ENCODE data around the gene CTNNA2. TPM values are rescaled to one million over a fixed set of nuclear protein-coding genes. Genes with fewer than 3 reads are reported as not detected.

CTNNA2 gene
- total RNA-seq, 5 donors from 2014 or later (not counting 1 experiment from before 2014, with no cell fraction given) = not detected

- no peaks in the 10 kb centered on the region for H3K4me1 ChIP-seq (ENCODE audit: control insufficient read depth in 1 of 2, extremely low read depth in 1 of 2, insufficient read depth in 2 of 2, low read length in 2 of 2)
- H3K4me3 Mint-ChIP-seq = no peak overlapping the region
- no peaks in the 10 kb centered on the region for H3K36me3 ChIP-seq (ENCODE audit: control insufficient read depth in 2 of 2, extremely low read depth in 1 of 2, insufficient read depth in 1 of 2, low read length in 1 of 2)
- no CpG with 5 or more reads among the region's 1 CpG for WGBS (ENCODE audit: insufficient coverage)
- no peak overlapping the region for H3K27ac Mint-ChIP-seq
- H3K27me3 Mint-ChIP-seq = no peaks in the 10 kb centered on the region
- no peaks in the 10 kb centered on the region for H3K36me3 Mint-ChIP-seq
- ATAC-seq (replicated peaks in 1 of 4) = no peak
- no peaks in the 10 kb centered on the region for H3K4me1 Mint-ChIP-seq
- no peak for DNase-seq
- peaks cover 5 to 11% (median 7%) of the 10 kb centered on the region in 3 donors for H3K9me3 Mint-ChIP-seq
- CTCF ChIA-PET = no interaction called here
- no peaks in the 10 kb centered on the region for H3K9me3 ChIP-seq
- H3K27me3 ChIP-seq (replicated peaks in 1 of 2; ENCODE audit: control insufficient read depth in 2 of 2, extremely low read depth in 1 of 2, insufficient read depth in 2 of 2, low read length in 1 of 2) = no peaks in the 10 kb centered on the region
- POLR2A ChIA-PET = no interaction called here
- H3K4me3 ChIP-seq (ENCODE audit: control insufficient read depth in 1 of 2, extremely low read depth in 1 of 2, low read length in 1 of 2) = no peak overlapping the region
- no peak overlapping the region for H3K27ac ChIP-seq (ENCODE audit: low read length)
These were observed 66.1 kb downstream of the CTNNA2 start for GRCh38 chr2:79578952-79579351.

- no peaks in the 10 kb centered on the region for H3K9me3 ChIP-seq
- no peaks in the 10 kb centered on the region for H3K4me1 Mint-ChIP-seq
- WGBS (ENCODE audit: insufficient coverage) = no CpG with 5 or more reads among the region's 6 CpGs
- H3K27ac ChIP-seq (ENCODE audit: low read length) = no peak overlapping the region
- ChIA-PET CTCF (no interaction called here), POLR2A (no interaction called here)
- H3K4me3 Mint-ChIP-seq = no peak overlapping the region
- H3K27me3 ChIP-seq (replicated peaks in 1 of 2; ENCODE audit: control insufficient read depth in 2 of 2, extremely low read depth in 1 of 2, insufficient read depth in 2 of 2, low read length in 1 of 2) = no peaks in the 10 kb centered on the region
- DNase-seq = no peak
- no peaks in the 10 kb centered on the region for H3K27me3 Mint-ChIP-seq
- H3K4me3 ChIP-seq (ENCODE audit: control insufficient read depth in 1 of 2, extremely low read depth in 1 of 2, low read length in 1 of 2) = no peak overlapping the region
- H3K4me1 ChIP-seq (ENCODE audit: control insufficient read depth in 1 of 2, extremely low read depth in 1 of 2, insufficient read depth in 2 of 2, low read length in 2 of 2) = no peaks in the 10 kb centered on the region
- H3K36me3 Mint-ChIP-seq = no peaks in the 10 kb centered on the region
- no peak for ATAC-seq (replicated peaks in 1 of 4)
- H3K27ac Mint-ChIP-seq = no peak overlapping the region
- H3K36me3 ChIP-seq (ENCODE audit: control insufficient read depth in 2 of 2, extremely low read depth in 1 of 2, insufficient read depth in 1 of 2, low read length in 1 of 2) = no peaks in the 10 kb centered on the region
- H3K9me3 Mint-ChIP-seq = peaks cover 4 to 11% (median 7%) of the 10 kb centered on the region in 3 donors
These were observed 67.3 kb downstream of the CTNNA2 start for GRCh38 chr2:79580175-79580574.

DNA sequence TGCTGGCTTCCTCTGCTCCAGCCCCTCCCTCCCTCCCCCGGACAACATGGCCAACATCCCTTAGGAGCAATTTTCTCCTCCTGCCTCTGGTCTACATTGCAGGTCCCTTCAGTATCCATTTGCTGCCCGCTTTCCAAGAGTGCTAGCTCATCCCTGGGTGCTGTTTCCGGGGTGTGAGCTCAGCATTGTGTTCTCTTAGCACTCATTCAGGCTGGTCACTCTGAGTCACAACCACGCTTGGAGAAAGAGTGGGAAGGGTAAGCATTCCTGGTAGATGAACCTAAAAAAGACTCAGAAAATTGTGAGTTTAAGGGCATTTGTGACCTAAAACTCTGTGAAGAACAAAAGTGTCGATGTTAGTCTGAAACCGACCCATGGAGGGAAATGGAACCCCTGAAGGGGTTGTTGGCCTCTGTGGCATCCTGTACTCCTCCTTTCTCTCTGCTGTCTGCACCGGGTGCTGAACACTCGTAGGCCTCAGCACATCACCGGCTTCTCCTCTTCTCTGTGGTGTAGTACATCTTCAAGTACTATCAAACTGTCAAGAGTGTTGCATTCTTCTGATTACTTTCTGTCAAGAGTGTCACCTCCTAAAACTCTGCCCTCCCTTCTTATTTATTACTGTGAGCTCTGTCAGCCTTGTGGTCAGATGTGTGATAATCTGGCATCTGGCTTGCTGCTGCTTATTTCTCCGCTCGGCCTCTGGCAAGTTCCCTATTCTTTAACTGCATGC is 73.0 kb downstream of the CTNNA2 start:
- no peak for DNase-seq
- ATAC-seq (replicated peaks in 1 of 4) = no peak
- no peaks in the 10 kb centered on the region for H3K27me3 ChIP-seq (replicated peaks in 1 of 2; ENCODE audit: control insufficient read depth in 2 of 2, extremely low read depth in 1 of 2, insufficient read depth in 2 of 2, low read length in 1 of 2)
- Mint-ChIP-seq H3K27me3 (no peaks in the 10 kb centered on the region), H3K36me3 (no peaks in the 10 kb centered on the region), H3K9me3 (peaks cover 15 to 24% (median 21%) of the 10 kb centered on the region in 3 donors), H3K4me1 (no peaks in the 10 kb centered on the region), H3K27ac (no peak overlapping the region), H3K4me3 (no peak overlapping the region)
- no peaks in the 10 kb centered on the region for H3K4me1 ChIP-seq (ENCODE audit: control insufficient read depth in 1 of 2, extremely low read depth in 1 of 2, insufficient read depth in 2 of 2, low read length in 2 of 2)
- H3K27ac ChIP-seq (ENCODE audit: low read length) = no peak overlapping the region
- peaks cover 2% of the 10 kb centered on the region for H3K9me3 ChIP-seq
- H3K36me3 ChIP-seq (ENCODE audit: control insufficient read depth in 2 of 2, extremely low read depth in 1 of 2, insufficient read depth in 1 of 2, low read length in 1 of 2) = no peaks in the 10 kb centered on the region
- H3K4me3 ChIP-seq (ENCODE audit: control insufficient read depth in 1 of 2, extremely low read depth in 1 of 2, low read length in 1 of 2) = no peak overlapping the region
- WGBS (ENCODE audit: insufficient coverage) = 60% methylated on average over 8 of the region's 11 CpGs
- POLR2A ChIA-PET = interaction anchor here in 1 of 2 donors (0.7 kb wide), 1 partner anchor 1116 kb away, joined by 3 read pairs; no protein-coding TSS in a partner anchor
- CTCF ChIA-PET = no interaction called here

- no CpG with 5 or more reads among the region's 1 CpG for WGBS (ENCODE audit: insufficient coverage)
- no peaks in the 10 kb centered on the region for H3K4me1 ChIP-seq (ENCODE audit: control insufficient read depth in 1 of 2, extremely low read depth in 1 of 2, insufficient read depth in 2 of 2, low read length in 2 of 2)
- no peak overlapping the region for H3K4me3 Mint-ChIP-seq
- no peaks in the 10 kb centered on the region for H3K36me3 Mint-ChIP-seq
- peaks cover 7 to 24% (median 20%) of the 10 kb centered on the region in 3 donors for H3K9me3 Mint-ChIP-seq
- no peaks in the 10 kb centered on the region for H3K27me3 ChIP-seq (replicated peaks in 1 of 2; ENCODE audit: control insufficient read depth in 2 of 2, extremely low read depth in 1 of 2, insufficient read depth in 2 of 2, low read length in 1 of 2)
- H3K27me3 Mint-ChIP-seq = no peaks in the 10 kb centered on the region
- CTCF ChIA-PET = no interaction called here
- POLR2A ChIA-PET = no interaction called here
- H3K9me3 ChIP-seq = peaks cover 4% of the 10 kb centered on the region
- H3K4me3 ChIP-seq (ENCODE audit: control insufficient read depth in 1 of 2, extremely low read depth in 1 of 2, low read length in 1 of 2) = no peak overlapping the region
- no peaks in the 10 kb centered on the region for H3K36me3 ChIP-seq (ENCODE audit: control insufficient read depth in 2 of 2, extremely low read depth in 1 of 2, insufficient read depth in 1 of 2, low read length in 1 of 2)
- DNase-seq (no peak), ATAC-seq (replicated peaks in 1 of 4) (no peak)
- H3K27ac ChIP-seq (ENCODE audit: low read length) = no peak overlapping the region
- no peak overlapping the region for H3K27ac Mint-ChIP-seq
- no peaks in the 10 kb centered on the region for H3K4me1 Mint-ChIP-seq
These were observed 78.4 kb downstream of the CTNNA2 start for GRCh38 chr2:79591281-79591680.

DNA sequence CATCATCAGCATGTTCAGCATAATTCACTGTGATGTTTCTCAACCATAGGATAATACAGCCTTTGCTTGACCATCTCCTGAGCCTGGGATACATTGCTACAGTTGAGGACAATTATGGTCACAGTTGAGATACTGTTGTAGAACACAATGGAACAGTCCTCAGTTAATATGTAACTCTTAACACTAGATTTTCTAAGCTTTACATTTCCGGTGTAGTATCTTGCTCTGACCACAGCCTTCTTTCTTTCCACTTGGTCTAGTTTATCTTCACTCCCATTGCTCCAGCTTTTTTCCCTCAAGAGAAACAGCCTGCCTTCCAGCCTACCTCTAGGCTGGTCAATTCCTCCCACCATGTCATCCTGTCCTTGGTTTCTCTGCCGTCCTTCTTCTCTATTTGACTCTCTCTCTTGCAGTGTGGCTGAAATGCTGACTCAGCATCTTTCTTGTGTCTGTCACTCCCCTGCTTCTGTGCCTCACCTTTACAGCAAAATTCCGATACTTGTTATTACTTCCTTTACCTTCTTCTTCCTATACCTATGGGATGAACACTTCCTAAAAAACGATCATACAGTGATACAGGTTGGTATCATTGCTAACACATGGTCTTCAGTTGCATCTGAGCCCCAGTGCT is 80.5 kb downstream of the CTNNA2 start:
- H3K9me3 ChIP-seq = peaks cover 4% of the 10 kb centered on the region
- Mint-ChIP-seq H3K27me3 (no peaks in the 10 kb centered on the region), H3K36me3 (no peaks in the 10 kb centered on the region), H3K4me3 (no peak overlapping the region), H3K4me1 (no peaks in the 10 kb centered on the region), H3K27ac (no peak overlapping the region), H3K9me3 (peaks cover 4 to 15% (median 13%) of the 10 kb centered on the region in 3 donors)
- no peak for ATAC-seq (replicated peaks in 1 of 4)
- H3K36me3 ChIP-seq (ENCODE audit: control insufficient read depth in 2 of 2, extremely low read depth in 1 of 2, insufficient read depth in 1 of 2, low read length in 1 of 2) = no peaks in the 10 kb centered on the region
- no peaks in the 10 kb centered on the region for H3K4me1 ChIP-seq (ENCODE audit: control insufficient read depth in 1 of 2, extremely low read depth in 1 of 2, insufficient read depth in 2 of 2, low read length in 2 of 2)
- no peak overlapping the region for H3K27ac ChIP-seq (ENCODE audit: low read length)
- ChIA-PET POLR2A (no interaction called here), CTCF (interaction anchor here in 1 of 2 donors (0.6 kb wide), 1 partner anchor 17 kb away, joined by 3 read pairs; no protein-coding TSS in a partner anchor)
- H3K27me3 ChIP-seq (replicated peaks in 1 of 2; ENCODE audit: control insufficient read depth in 2 of 2, extremely low read depth in 1 of 2, insufficient read depth in 2 of 2, low read length in 1 of 2) = no peaks in the 10 kb centered on the region
- WGBS (ENCODE audit: insufficient coverage) = 96% methylated on average over 2 of the region's 4 CpGs
- no peak for DNase-seq
- no peak overlapping the region for H3K4me3 ChIP-seq (ENCODE audit: control insufficient read depth in 1 of 2, extremely low read depth in 1 of 2, low read length in 1 of 2)

GRCh38 chr2:79596403-79596802 is 83.6 kb downstream of the CTNNA2 start:
- Histone ChIP-seq H3K36me3 (ENCODE audit: control insufficient read depth in 2 of 2, extremely low read depth in 1 of 2, insufficient read depth in 1 of 2, low read length in 1 of 2) (no peaks in the 10 kb centered on the region), H3K27ac (ENCODE audit: low read length) (no peak overlapping the region), H3K9me3 (peaks cover 2% of the 10 kb centered on the region), H3K27me3 (replicated peaks in 1 of 2; ENCODE audit: control insufficient read depth in 2 of 2, extremely low read depth in 1 of 2, insufficient read depth in 2 of 2, low read length in 1 of 2) (no peaks in the 10 kb centered on the region), H3K4me1 (ENCODE audit: control insufficient read depth in 1 of 2, extremely low read depth in 1 of 2, insufficient read depth in 2 of 2, low read length in 2 of 2) (no peaks in the 10 kb centered on the region), H3K4me3 (ENCODE audit: control insufficient read depth in 1 of 2, extremely low read depth in 1 of 2, low read length in 1 of 2) (no peak overlapping the region)
- WGBS (ENCODE audit: insufficient coverage) = 100% methylated on average over 1 of the region's 3 CpGs
- H3K36me3 Mint-ChIP-seq = no peaks in the 10 kb centered on the region
- ATAC-seq (replicated peaks in 1 of 4) = no peak
- peaks cover 6 to 13% (median 10%) of the 10 kb centered on the region in 3 donors for H3K9me3 Mint-ChIP-seq
- no peak overlapping the region for H3K4me3 Mint-ChIP-seq
- no peaks in the 10 kb centered on the region for H3K27me3 Mint-ChIP-seq
- ChIA-PET CTCF (no interaction called here), POLR2A (no interaction called here)
- no peaks in the 10 kb centered on the region for H3K4me1 Mint-ChIP-seq
- DNase-seq = no peak
- H3K27ac Mint-ChIP-seq = no peak overlapping the region
